Choroid plexus epithelial cell (primary cell): Measurements from ENCODE around the gene GPR37.

Experiments
- DNase-seq: peaks from one replicate; pipeline ENCODE4 v3.0.0-alpha.2; 2010; ENCODE audit warnings: low read depth
- H3K4me3 ChIP-seq: 2 replicates; pipeline ENCODE4 v1.5.1; 2011; ENCODE audit warnings: low read depth, mild to moderate bottlenecking, control low read depth, low read length, moderate library complexity
- TF ChIP-seq, protein P1 (sequence below): conservative IDR thresholded peaks from 2 replicates; pipeline ENCODE4 v1.5.1; 2011; ENCODE audit warnings: low read depth, mild to moderate bottlenecking, control low read depth, inconsistent platforms, low read length, moderate library complexity

The GPR37 gene

DNA sequence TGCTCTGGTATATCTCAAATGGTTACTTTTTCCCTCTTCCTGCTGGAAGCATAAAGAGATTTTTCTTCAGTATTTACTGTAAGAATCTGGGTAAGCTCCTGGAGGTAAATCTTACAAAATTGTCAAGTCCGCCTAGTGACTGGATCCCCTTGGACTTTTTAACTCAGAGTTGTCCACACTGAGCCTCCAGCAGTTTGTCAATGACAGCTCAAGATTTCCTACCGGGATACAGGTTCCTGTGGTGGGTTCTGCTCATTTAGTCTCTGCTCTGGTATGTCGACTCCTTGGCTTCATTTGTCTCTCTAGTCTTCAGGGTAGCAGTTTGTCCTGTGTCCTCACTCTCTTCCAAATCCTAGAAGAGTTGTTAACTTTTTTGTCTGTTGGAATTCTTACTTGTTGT, 27.0 kb downstream of the GPR37 start:
- TF ChIP-seq, protein P1, sequence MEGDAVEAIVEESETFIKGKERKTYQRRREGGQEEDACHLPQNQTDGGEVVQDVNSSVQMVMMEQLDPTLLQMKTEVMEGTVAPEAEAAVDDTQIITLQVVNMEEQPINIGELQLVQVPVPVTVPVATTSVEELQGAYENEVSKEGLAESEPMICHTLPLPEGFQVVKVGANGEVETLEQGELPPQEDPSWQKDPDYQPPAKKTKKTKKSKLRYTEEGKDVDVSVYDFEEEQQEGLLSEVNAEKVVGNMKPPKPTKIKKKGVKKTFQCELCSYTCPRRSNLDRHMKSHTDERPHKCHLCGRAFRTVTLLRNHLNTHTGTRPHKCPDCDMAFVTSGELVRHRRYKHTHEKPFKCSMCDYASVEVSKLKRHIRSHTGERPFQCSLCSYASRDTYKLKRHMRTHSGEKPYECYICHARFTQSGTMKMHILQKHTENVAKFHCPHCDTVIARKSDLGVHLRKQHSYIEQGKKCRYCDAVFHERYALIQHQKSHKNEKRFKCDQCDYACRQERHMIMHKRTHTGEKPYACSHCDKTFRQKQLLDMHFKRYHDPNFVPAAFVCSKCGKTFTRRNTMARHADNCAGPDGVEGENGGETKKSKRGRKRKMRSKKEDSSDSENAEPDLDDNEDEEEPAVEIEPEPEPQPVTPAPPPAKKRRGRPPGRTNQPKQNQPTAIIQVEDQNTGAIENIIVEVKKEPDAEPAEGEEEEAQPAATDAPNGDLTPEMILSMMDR: no peak
- H3K4me3 ChIP-seq: no peak overlapping the region
- no peak for DNase-seq

DNA sequence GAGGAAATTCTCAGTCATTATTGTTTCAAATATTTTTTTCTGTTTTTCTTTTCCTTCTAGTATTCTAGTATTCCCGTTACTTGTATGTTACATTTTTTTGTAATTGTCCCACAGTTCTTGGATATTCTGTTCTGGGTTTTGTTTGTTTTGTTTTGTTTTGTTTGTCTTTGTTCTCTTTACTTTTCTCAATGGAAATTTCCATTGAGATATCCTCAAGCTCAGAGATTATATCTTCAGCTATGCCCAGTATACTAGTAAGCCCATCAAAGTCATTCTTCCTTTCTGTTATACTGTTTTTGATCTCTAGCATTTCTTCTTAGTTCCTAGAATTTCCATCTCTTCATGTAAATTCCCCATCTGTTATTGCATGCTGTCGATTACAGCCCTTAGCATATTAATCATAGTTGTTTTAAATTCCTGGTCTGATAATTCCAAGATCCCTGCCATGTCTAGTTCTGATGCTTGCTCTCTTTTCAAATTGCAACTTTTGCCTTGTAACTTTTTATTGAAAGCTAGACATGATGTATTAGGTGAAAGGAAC, 27.8 kb downstream of the GPR37 start:
- TF ChIP-seq, protein P1: no peak
- DNase-seq: no peak
- H3K4me3 ChIP-seq: no peak overlapping the region

GRCh38 chr7:124728610-124729009, 37.0 kb downstream of the GPR37 start:
- DNase-seq: peak; percentile 50
- TF ChIP-seq, protein P1: no peak
- H3K4me3 ChIP-seq: no peak overlapping the region

DNA sequence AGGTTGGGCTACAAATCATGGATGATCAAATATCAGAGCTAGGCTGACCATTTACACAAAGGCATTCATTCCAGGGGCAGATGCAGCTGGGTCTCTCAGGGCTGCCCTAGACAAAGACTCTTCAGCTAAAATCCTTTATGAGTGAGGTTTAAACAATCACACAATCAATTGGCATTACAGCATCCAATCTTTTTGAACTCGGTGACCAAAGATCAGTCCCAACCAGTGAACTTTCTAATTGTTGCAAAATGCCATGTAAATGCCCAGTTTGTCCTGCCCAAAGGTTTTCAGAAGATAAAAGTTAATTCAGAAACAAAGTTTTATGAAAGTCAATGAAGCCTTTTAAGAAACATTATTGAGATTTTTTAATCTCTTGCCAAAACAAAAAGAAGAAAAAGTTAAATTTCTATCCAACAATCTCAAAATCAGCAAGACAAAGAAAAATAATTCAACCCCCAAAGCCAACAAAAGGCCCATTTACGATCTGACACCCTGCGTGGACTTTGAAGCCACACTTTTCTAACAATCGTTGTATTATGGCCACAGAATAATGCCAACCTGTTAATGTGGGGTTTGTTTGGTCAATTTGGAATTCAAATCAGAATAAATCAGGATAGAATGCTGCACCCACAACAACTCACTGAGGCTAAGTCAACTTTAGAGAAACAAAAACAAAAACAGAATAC, 40.9 kb downstream of the GPR37 start:
- TF ChIP-seq, protein P1: no peak
- DNase-seq: no peak

DNA sequence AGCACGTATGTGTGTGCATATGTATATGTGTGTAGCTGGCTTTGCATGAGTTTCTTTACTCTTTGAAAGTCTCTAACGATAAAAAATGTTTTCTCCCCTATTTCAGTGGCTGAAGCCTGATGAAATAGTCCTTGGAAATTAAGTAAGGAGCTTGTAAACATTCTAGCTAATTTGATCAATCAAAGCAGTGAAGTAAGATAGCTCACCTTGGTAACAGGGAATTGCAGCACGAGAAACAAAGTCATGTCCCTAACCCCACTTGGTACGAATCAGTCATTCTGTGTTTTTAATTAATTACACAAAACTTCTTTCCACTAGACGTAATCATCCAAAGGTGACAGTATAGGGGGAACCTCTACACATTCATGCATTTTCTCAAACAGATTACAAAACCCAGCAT, 41.5 kb downstream of the GPR37 start:
- TF ChIP-seq, protein P1: no peak
- H3K4me3 ChIP-seq: no peak overlapping the region
- DNase-seq: no peak

More for the DNA sequence above, 40.9 kb downstream of the GPR37 start:
- no peak overlapping the region for H3K4me3 ChIP-seq

DNA sequence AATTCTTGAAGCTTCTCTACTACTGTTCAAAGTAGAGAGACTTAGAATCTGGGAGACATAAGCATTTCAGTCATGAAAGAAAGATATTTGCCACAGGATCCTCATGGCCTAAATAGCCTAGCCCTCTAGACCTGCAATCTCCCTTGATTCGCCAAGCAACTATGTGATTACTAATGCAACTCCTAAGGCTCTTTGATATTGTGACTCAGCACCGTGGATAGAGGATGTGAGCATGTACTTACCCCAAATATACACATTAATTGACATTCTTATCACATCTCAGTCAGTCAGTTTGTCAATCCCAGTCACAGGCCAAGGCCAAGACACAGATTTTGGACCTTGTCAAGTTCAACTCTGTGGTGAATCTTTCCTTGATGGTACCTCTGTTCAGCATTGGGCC, 42.6 kb downstream of the GPR37 start:
- DNase-seq: peak; percentile 69
- H3K4me3 ChIP-seq: no peak overlapping the region
- TF ChIP-seq, protein P1: no peak

DNA sequence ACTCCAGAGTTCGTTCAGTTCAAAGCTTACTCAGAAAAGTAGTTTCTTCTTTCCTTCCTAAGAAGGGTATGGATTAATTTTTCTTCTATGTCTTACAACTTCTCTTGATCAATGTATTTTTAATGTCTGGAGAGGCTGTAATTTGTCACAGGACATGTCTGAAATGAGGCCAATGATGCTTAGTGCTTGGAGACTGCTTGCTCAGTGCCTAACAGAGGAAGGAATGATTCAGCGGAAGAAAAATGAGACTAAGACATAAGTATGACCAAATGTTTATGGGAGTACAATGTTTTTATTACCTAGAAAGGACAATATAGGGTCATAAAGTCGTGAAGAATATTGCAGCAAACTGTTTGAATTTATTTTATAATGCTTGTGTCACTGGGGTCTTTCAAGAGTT, 43.3 kb downstream of the GPR37 start:
- H3K4me3 ChIP-seq: no peak overlapping the region
- TF ChIP-seq, protein P1: no peak
- peak; percentile 53 for DNase-seq
